HepG2 (cell line): ENCODE results near the gene PIEZO2. TPM values are rescaled to one million over a fixed set of nuclear protein-coding genes. Genes with fewer than 3 reads are reported as not detected.

Experiments
- ATAC-seq: fragments of 200-7000 bp; cut with Tn5 transposase; 3 replicates; pipeline ENCODE4 v1.9.1; 2020; ENCODE audit warnings: mild to moderate bottlenecking, moderate library complexity
- BruUV-seq: library from RNA; stranded (reverse); fragments of 400-500 nt; replicated peaks from 2 replicates; lab custom pipeline; 2021; lab: Mats Ljungman, UMichigan
- CTCF ChIA-PET: fragments of 300-600 bp; formaldehyde crosslinking; extraction: SDS; loops from one replicate; lab custom pipeline; 2021; ENCODE audit warnings: low total read pairs, inconsistent platforms, low intra/inter-chr PET ratio; lab: Yijun Ruan, JAX
- POLR2A ChIA-PET: fragments of 350-600 bp; sonication (Branson Sonifier 250); formaldehyde crosslinking; loops from one replicate; lab custom pipeline; 2020; ENCODE audit warnings: antibody characterized with exemption, inconsistent platforms; lab: Yijun Ruan, JAX
- DNase-seq: peaks from one replicate; pipeline ENCODE4 v3.0.0-alpha.2; 2015; ENCODE audit warnings: low spot score
- FAIRE-seq: peaks from 3 replicates; lab custom pipeline; 2011; peaks lifted over from hg19 to GRCh38; lab: Jason Lieb, UNC
- H2AFZ ChIP-seq: one replicate; pipeline ENCODE4 v1.6.1; 2011; ENCODE audit warnings: low read length, inconsistent platforms
- H3K27ac ChIP-seq: fragments of 300-600 bp; 3 replicates; pipeline ENCODE4 v1.8.0; 2011; ENCODE audit warnings: mixed run types, mild to moderate bottlenecking, mixed read lengths, low read length, inconsistent platforms; ENCODE audit not compliant: insufficient read depth; ENCODE audit errors: extremely low read length
- H3K27me3 ChIP-seq, 2 experiments: fragments of 200-600 bp in 1 of 2; 2 replicates in 1 of 2; 3 replicates in 1 of 2; pipeline versions ENCODE4 v1.6.0 to v1.8.0; 2011; ENCODE audit warnings: low read length in 2 of 2, mild to moderate bottlenecking in 2 of 2, moderate library complexity in 2 of 2, inconsistent platforms in 1 of 2; ENCODE audit not compliant: insufficient read depth in 2 of 2, control insufficient read depth in 1 of 2
- H3K36me3 ChIP-seq, 2 experiments: fragments of 200-600 bp in 1 of 2; replicated peaks in 1 of 2; 2 replicates in 1 of 2; 3 replicates in 1 of 2; pipeline versions ENCODE4 v1.5.1 to v1.8.0; 2011; ENCODE audit warnings: low read length in 2 of 2, inconsistent platforms in 1 of 2; ENCODE audit not compliant: insufficient read depth in 2 of 2, control insufficient read depth in 1 of 2
- H3K4me1 ChIP-seq: 2 replicates; pipeline ENCODE4 v1.5.1; 2012; ENCODE audit warnings: low read length, inconsistent platforms; ENCODE audit not compliant: insufficient read depth
- H3K4me2 ChIP-seq: 2 replicates; pipeline ENCODE4 v1.6.0; 2011; ENCODE audit warnings: low read depth, low read length, inconsistent platforms
- H3K4me3 ChIP-seq, 3 experiments: fragments of 200-600 bp in 1 of 3; sonication (generic), shearing (Covaris generic) in 1 of 3; replicated peaks in 1 of 3; 2 replicates each; pipeline ENCODE4 v1.5.1; 2011 to 2016; ENCODE audit warnings: low read length in 3 of 3, inconsistent platforms in 2 of 3, low read depth in 2 of 3, mild to moderate bottlenecking in 2 of 3, control low read depth in 1 of 3, mixed read lengths in 1 of 3; ENCODE audit not compliant: insufficient read depth in 1 of 3
- H3K79me2 ChIP-seq: one replicate; pipeline ENCODE4 v1.6.1; 2011; ENCODE audit warnings: low read length, inconsistent platforms; ENCODE audit not compliant: insufficient read depth
- H3K9ac ChIP-seq: 2 replicates; pipeline ENCODE4 v1.6.0; 2011; ENCODE audit warnings: mild to moderate bottlenecking, low read depth, low read length, inconsistent platforms; ENCODE audit not compliant: insufficient read depth
- H3K9me3 ChIP-seq: 2 replicates; pipeline ENCODE4 v1.5.1; 2012; ENCODE audit warnings: mild to moderate bottlenecking, low read length
- H4K20me1 ChIP-seq: 2 replicates; pipeline ENCODE4 v1.6.0; 2011; ENCODE audit warnings: inconsistent platforms, mild to moderate bottlenecking, low read length, moderate library complexity; ENCODE audit not compliant: insufficient read depth
- FOXK2 ChIP-seq: fragments of 450-650 bp; IDR thresholded peaks from 2 replicates; pipeline ENCODE4 v1.6.1; 2016
- JDP2 ChIP-seq: sonication (generic); formaldehyde crosslinking; IDR thresholded peaks from 2 replicates; pipeline ENCODE4 v1.8.1; 2022; ENCODE audit warnings: missing genetic modification reagents, borderline replicate concordance
- JUN ChIP-seq: sonication (generic); formaldehyde crosslinking; IDR thresholded peaks from 2 replicates; pipeline ENCODE4 v1.4.0; 2020; ENCODE audit warnings: mild to moderate bottlenecking, missing genetic modification reagents
- RBM39 ChIP-seq: fragments of 200-400 bp; formaldehyde crosslinking; IDR thresholded peaks from one replicate; pipeline ENCODE4 v1.6.1; 2018; ENCODE audit warnings: antibody characterized with exemption, mild to moderate bottlenecking, low read depth, low read length; ENCODE audit not compliant: poor library complexity, severe bottlenecking
- RELA ChIP-seq: sonication (generic); formaldehyde crosslinking; IDR thresholded peaks from 2 replicates; pipeline ENCODE4 v1.4.0; 2020; ENCODE audit warnings: missing genetic modification reagents
- SNAPC5 ChIP-seq: sonication (generic); formaldehyde crosslinking; IDR thresholded peaks from 2 replicates; pipeline ENCODE4 v1.8.1; 2023; ENCODE audit warnings: mild to moderate bottlenecking, missing genetic modification reagents, borderline replicate concordance
- ZNF160 ChIP-seq: sonication (generic); formaldehyde crosslinking; IDR thresholded peaks from 2 replicates; pipeline ENCODE4 v1.8.0; 2022; ENCODE audit warnings: mild to moderate bottlenecking, inconsistent platforms, missing genetic modification reagents
- ZNF562 ChIP-seq: sonication (generic); formaldehyde crosslinking; IDR thresholded peaks from 2 replicates; pipeline ENCODE4 v1.8.0; 2022; ENCODE audit warnings: missing genetic modification reagents, borderline replicate concordance
- ZNF776 ChIP-seq: sonication (generic); formaldehyde crosslinking; IDR thresholded peaks from 2 replicates; pipeline ENCODE4 v1.4.0; 2020; ENCODE audit warnings: mild to moderate bottlenecking, missing genetic modification reagents
- WGBS: methylation state at CpG from one replicate; pipeline ENCODE4 v1.1.6; 2017; ENCODE audit warnings: low lambda C conversion rate; 5-methylcytosine and 5-hydroxymethylcytosine counted together
- in situ Hi-C: cut with HindIII; loops from 2 replicates; pipeline ENCODE4 v1.10.0; 2017; ENCODE audit warnings: low pct_unique_long_range_greater_than_20kb; ENCODE audit not compliant: extremely low pct_ligation_motif_present
- intact Hi-C: fragments of 100-400 bp; cut with micrococcal nuclease; formaldehyde crosslinking; loops from one replicate; pipeline ENCODE4 v1.10.0; 2022; ENCODE audit not compliant: unreplicated experiment
- polyA plus RNA-seq, 8 experiments: library from polyadenylated mRNA; depleted of rRNA in 3 of 8; stranded (reverse) in 7 of 8; unstranded in 1 of 8; fragments of >200 nt; fragmentation: Illumina TruSeq in 4 of 8; extraction: Trizol in 4 of 8; gene quantifications; 2 replicates each; pipeline versions ENCODE4 v1.2.1 to v1.2.3, GENCODE V29; 2011 to 2016; ENCODE audit warnings: low read depth in 4 of 8, missing spikeins in 1 of 8, mixed read lengths in 1 of 8; ENCODE audit not compliant: insufficient read depth in 1 of 8
- total RNA-seq, 5 experiments: library from RNA; depleted of rRNA; stranded (reverse); fragments of >200 nt; fragmentation: Illumina TruSeq; extraction: Trizol; gene quantifications; 2 replicates each; pipeline ENCODE4 v1.2.3, GENCODE V29; 2016; ENCODE audit warnings: low read depth in 1 of 5

Gene PIEZO2
- total and polyA plus RNA-seq, 2 of the 13 experiments (the other 11 are each of a cell fraction or from before 2014, with no cell fraction given), result 15.2 to 27.2 TPM

GRCh38 chr18:10860928-10861327 lies 288.4 kb downstream of the PIEZO2 start:
- Histone ChIP-seq H3K4me3 (no peak overlapping the region), H3K9me3 (no peaks in the 10 kb centered on the region), H3K36me3 (peaks cover 0 to 2% of the 10 kb centered on the region in 2 experiments; a peak in 1 of 5 replicates), H3K9ac (no peak overlapping the region), H2AFZ (no peak overlapping the region), H3K4me2 (no peak overlapping the region), H3K27me3 (no peaks in the 10 kb centered on the region), H3K27ac (no peak overlapping the region), H3K79me2 (no peaks in the 10 kb centered on the region), H4K20me1 (no peaks in the 10 kb centered on the region), H3K4me1 (peaks cover 20% of the 10 kb centered on the region)
- DNase-seq (no peak), ATAC-seq (no peak), FAIRE-seq (no peak)
- WGBS, result 90% methylated on average over 6 of the region's 6 CpGs
- intact Hi-C loops (no loop called here), in situ Hi-C loops (no loop called here)
- ChIA-PET CTCF (no interaction called here), POLR2A (no interaction called here)
- no peak for TF ChIP-seq SNAPC5
- TF ChIP-seq JUN (CRISPR knock-in tag), result no peak
- BruUV-seq, result no TSS peak

GRCh38 chr18:10860382-10860781 lies 289.0 kb downstream of the PIEZO2 start:
- no peak overlapping the region for H3K27ac ChIP-seq
- H3K4me1 ChIP-seq, result peaks cover 20% of the 10 kb centered on the region
- H3K27me3 ChIP-seq, result no peaks in the 10 kb centered on the region
- no peak overlapping the region for H3K4me2 ChIP-seq
- no peaks in the 10 kb centered on the region for H3K79me2 ChIP-seq
- H2AFZ ChIP-seq, result no peak overlapping the region
- no TSS peak for BruUV-seq
- ChIA-PET CTCF (no interaction called here), POLR2A (no interaction called here)
- TF ChIP-seq ZNF776 (CRISPR knock-in tag) (no peak), FOXK2 (no peak), ZNF160 (CRISPR knock-in tag) (no peak), RBM39 (no peak), RELA (no peak), JDP2 (CRISPR knock-in tag) (no peak), ZNF562 (CRISPR knock-in tag) (no peak)
- no peaks in the 10 kb centered on the region for H3K9me3 ChIP-seq
- no peaks in the 10 kb centered on the region for H4K20me1 ChIP-seq
- DNase-seq (no peak), ATAC-seq (no peak), FAIRE-seq (no peak)
- peaks cover 0 to 2% of the 10 kb centered on the region in 2 experiments; a peak in 1 of 5 replicates for H3K36me3 ChIP-seq
- in situ Hi-C loops, result no loop called here
- WGBS, result 86% methylated on average over 4 of the region's 4 CpGs
- intact Hi-C loops, result no loop called here
- no peak overlapping the region for H3K9ac ChIP-seq
- no peak overlapping the region for H3K4me3 ChIP-seq
